ENCODE results near the gene TAF1.
"Not testable (repeated sequence)": the region's sequence is repeated elsewhere in the genome, so short reads cannot be mapped to it uniquely, and the experiment has no call there.

The TAF1 gene

DNA sequence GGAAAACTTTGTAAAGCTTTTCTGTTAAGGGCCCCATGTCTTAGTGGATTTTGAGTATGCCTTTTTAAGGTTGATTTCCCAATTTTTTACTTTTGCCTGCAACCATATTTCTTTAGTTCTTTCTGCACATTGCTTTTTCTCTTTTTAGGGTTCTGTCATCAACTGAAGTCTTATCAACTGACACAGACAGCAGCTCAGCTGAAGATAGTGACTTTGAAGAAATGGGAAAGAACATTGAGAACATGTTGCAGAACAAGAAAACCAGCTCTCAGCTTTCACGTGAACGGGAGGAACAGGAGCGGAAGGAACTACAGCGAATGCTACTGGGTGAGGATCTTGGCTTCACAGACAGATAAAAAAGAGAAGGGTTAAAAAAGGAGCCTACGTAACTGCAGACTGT lies 27.8 kb downstream of the TAF1 start:
- Histone ChIP-seq H3K4me3 (ENCODE audit: severe bottlenecking) (no peak overlapping the region), H3K27me3 (ENCODE audit: insufficient read depth, poor library complexity, severe bottlenecking) (no peaks in the 10 kb centered on the region), H3K27ac (ENCODE audit: poor library complexity, severe bottlenecking) (no peak overlapping the region), H3K36me3 (ENCODE audit: low read depth) (peaks cover 71% of the 10 kb centered on the region), H3K9me3 (ENCODE audit: severe bottlenecking) (no peaks in the 10 kb centered on the region), H3K4me1 (ENCODE audit: insufficient read depth, poor library complexity, severe bottlenecking) (no peaks in the 10 kb centered on the region)
- ATAC-seq (ENCODE audit: low read depth) (no peak), DNase-seq (ENCODE audit: low spot score) (no peak)
- TF ChIP-seq, protein P1, sequence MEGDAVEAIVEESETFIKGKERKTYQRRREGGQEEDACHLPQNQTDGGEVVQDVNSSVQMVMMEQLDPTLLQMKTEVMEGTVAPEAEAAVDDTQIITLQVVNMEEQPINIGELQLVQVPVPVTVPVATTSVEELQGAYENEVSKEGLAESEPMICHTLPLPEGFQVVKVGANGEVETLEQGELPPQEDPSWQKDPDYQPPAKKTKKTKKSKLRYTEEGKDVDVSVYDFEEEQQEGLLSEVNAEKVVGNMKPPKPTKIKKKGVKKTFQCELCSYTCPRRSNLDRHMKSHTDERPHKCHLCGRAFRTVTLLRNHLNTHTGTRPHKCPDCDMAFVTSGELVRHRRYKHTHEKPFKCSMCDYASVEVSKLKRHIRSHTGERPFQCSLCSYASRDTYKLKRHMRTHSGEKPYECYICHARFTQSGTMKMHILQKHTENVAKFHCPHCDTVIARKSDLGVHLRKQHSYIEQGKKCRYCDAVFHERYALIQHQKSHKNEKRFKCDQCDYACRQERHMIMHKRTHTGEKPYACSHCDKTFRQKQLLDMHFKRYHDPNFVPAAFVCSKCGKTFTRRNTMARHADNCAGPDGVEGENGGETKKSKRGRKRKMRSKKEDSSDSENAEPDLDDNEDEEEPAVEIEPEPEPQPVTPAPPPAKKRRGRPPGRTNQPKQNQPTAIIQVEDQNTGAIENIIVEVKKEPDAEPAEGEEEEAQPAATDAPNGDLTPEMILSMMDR (IDR thresholded peaks at IDR 0.05; ENCODE audit: poor library complexity, severe bottlenecking) = no peak

GRCh38 chrX:71396576-71396975 lies 30.4 kb downstream of the TAF1 start:
- no peaks in the 10 kb centered on the region for H3K9me3 ChIP-seq (ENCODE audit: severe bottlenecking)
- H3K27ac ChIP-seq (ENCODE audit: poor library complexity, severe bottlenecking) = no peak overlapping the region
- DNase-seq (ENCODE audit: low spot score) (no peak), ATAC-seq (ENCODE audit: low read depth) (no peak)
- no peaks in the 10 kb centered on the region for H3K4me1 ChIP-seq (ENCODE audit: insufficient read depth, poor library complexity, severe bottlenecking)
- H3K27me3 ChIP-seq (ENCODE audit: insufficient read depth, poor library complexity, severe bottlenecking) = no peaks in the 10 kb centered on the region
- no peak overlapping the region for H3K4me3 ChIP-seq (ENCODE audit: severe bottlenecking)
- H3K36me3 ChIP-seq (ENCODE audit: low read depth) = peaks cover 61% of the 10 kb centered on the region
- TF ChIP-seq, protein P1 (IDR thresholded peaks at IDR 0.05; ENCODE audit: poor library complexity, severe bottlenecking) = no peak

GRCh38 chrX:71400710-71401109 lies 34.6 kb downstream of the TAF1 start:
- no peak overlapping the region for H3K4me3 ChIP-seq (ENCODE audit: severe bottlenecking)
- H3K27ac ChIP-seq (ENCODE audit: poor library complexity, severe bottlenecking) = no peak overlapping the region
- H3K4me1 ChIP-seq (ENCODE audit: insufficient read depth, poor library complexity, severe bottlenecking) = no peaks in the 10 kb centered on the region
- ATAC-seq (ENCODE audit: low read depth) (no peak), DNase-seq (ENCODE audit: low spot score) (no peak)
- peaks cover 46% of the 10 kb centered on the region for H3K36me3 ChIP-seq (ENCODE audit: low read depth)
- no peaks in the 10 kb centered on the region for H3K27me3 ChIP-seq (ENCODE audit: insufficient read depth, poor library complexity, severe bottlenecking)
- TF ChIP-seq, protein P1 (IDR thresholded peaks at IDR 0.05; ENCODE audit: poor library complexity, severe bottlenecking) = no peak
- no peaks in the 10 kb centered on the region for H3K9me3 ChIP-seq (ENCODE audit: severe bottlenecking)

- H3K27me3 ChIP-seq (ENCODE audit: insufficient read depth, poor library complexity, severe bottlenecking); H3K27ac ChIP-seq (ENCODE audit: poor library complexity, severe bottlenecking); H3K4me1 ChIP-seq (ENCODE audit: insufficient read depth, poor library complexity, severe bottlenecking); ATAC-seq (ENCODE audit: low read depth); DNase-seq (ENCODE audit: low spot score); H3K9me3 ChIP-seq (ENCODE audit: severe bottlenecking); H3K4me3 ChIP-seq (ENCODE audit: severe bottlenecking): not testable (repeated sequence)
- peaks cover 31% of the 10 kb centered on the region for H3K36me3 ChIP-seq (ENCODE audit: low read depth)
Observed at GRCh38 chrX:71416260-71416659, 50.1 kb downstream of the TAF1 start.

DNA sequence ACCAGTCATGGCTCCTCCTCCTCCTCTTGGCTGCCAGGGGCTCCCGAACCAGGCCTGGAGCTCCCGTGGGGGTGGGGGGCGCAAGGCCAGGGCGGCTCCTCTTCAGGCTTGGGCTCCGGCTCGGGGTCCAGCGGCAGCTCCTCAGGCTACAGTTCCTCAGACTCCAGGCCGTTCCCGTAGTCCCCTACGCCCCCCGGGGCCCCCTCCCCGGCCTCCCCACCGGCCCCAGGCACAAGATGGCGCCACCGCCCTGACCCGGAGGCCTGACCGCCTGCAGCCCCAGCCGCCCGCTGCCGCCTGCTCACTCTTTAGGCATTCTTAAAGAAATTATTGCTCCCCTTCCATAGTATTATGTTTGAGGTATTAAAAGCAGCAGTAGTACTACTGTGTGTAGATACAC lies 54.5 kb downstream of the TAF1 start:
- Histone ChIP-seq H3K27ac (ENCODE audit: poor library complexity, severe bottlenecking) (no peak overlapping the region), H3K36me3 (ENCODE audit: low read depth) (peaks cover 47% of the 10 kb centered on the region), H3K4me3 (ENCODE audit: severe bottlenecking) (no peak overlapping the region), H3K4me1 (ENCODE audit: insufficient read depth, poor library complexity, severe bottlenecking) (no peaks in the 10 kb centered on the region), H3K9me3 (ENCODE audit: severe bottlenecking) (no peaks in the 10 kb centered on the region), H3K27me3 (ENCODE audit: insufficient read depth, poor library complexity, severe bottlenecking) (no peaks in the 10 kb centered on the region)
- TF ChIP-seq, protein P1 (IDR thresholded peaks at IDR 0.05; ENCODE audit: poor library complexity, severe bottlenecking) = no peak
- ATAC-seq (ENCODE audit: low read depth) = no peak
- DNase-seq (ENCODE audit: low spot score) = no peak
